ENCODE data around the gene LSM14B. TPM values are rescaled to one million over a fixed set of nuclear protein-coding genes. Genes with fewer than 3 reads are reported as not detected.
A peak's percentile ranks its signal among the peaks of the same experiment; 100 is the strongest.

The LSM14B gene
- total RNA-seq, 2 donors from 2014 or later, result 25.8 to 32.7 TPM

DNA sequence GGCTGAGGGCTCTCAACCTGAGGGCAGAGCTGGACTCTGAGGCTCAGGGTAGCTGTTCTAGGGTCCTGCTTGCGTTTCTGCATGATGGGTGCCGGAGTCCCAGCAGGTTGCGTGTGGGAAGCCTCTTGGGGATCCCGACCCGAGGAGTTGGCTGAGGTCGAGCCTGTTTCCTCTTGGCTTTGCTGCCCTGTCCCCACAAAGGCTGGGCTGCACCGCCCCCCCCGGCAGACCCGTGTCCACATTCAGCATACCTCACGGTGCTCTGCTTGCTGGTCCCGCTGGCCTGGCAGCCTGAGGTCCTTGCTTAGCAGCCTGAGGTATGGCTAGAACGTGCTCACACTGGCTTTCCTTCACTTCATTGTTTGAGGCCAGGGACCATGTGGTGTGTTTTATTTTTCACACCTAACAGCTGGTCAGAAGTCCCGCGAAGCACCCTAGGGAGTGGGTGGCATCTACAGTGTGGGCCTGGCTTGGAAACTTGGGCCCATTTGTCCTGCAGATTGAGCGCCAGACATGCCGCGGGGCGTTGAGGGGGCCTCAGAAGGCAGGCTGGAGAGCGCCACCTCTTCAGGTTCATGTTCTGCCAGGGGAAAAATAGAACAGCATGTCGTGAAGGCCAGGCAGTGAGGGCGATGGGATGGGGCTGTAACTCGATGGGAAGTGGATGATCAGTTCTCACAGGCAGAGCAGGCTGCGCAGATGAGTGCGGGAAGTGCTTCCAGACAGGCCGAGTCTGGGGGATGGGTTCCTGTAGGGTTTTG is 9.5 kb downstream of the LSM14B start:
- Mint-ChIP-seq H3K27me3 (no peaks in the 10 kb centered on the region), H3K4me1 (ENCODE audit: low read depth in 2 of 2) (peaks cover 18 to 19% of the 10 kb centered on the region in 2 donors), H3K36me3 (peaks cover 24% of the 10 kb centered on the region), H3K4me3 (peak overlapping the region; percentile 2), H3K9me3 (no peaks in the 10 kb centered on the region), H3K27ac (peak overlapping the region; percentile 38 to 70)
- DNase-seq (ENCODE audit: low spot score) (no peak), ATAC-seq (no peak)

DNA sequence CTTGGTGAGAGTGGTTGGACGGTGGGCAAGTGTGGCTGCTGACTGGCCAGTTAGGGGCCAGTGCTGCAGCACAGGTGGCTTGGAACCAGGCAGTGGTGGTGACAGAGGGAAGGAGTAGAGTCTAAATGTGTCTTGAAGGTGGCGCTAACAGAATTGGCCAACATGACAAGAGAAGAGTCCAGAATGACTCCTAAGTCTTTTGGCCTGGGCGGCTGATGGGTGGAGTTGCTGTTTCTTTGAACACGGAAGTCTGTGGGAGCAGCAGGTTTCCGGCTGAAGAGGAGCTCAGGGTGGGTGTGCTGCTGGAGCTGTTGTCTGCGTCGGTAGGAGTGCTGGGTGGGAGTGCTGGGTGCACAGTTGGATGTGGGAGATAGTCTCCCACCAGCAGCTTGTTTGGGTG is 10.1 kb downstream of the LSM14B start:
- DNase-seq (ENCODE audit: low spot score), result no peak
- Mint-ChIP-seq H3K4me1 (ENCODE audit: low read depth in 2 of 2) (peaks cover 18 to 19% of the 10 kb centered on the region in 2 donors), H3K4me3 (peak overlapping the region; percentile 2), H3K36me3 (peaks cover 23% of the 10 kb centered on the region), H3K27ac (peak overlapping the region; percentile 38 to 70), H3K27me3 (no peaks in the 10 kb centered on the region), H3K9me3 (no peaks in the 10 kb centered on the region)
- peak in 1 of 2 donors; percentile 37 for ATAC-seq

DNA sequence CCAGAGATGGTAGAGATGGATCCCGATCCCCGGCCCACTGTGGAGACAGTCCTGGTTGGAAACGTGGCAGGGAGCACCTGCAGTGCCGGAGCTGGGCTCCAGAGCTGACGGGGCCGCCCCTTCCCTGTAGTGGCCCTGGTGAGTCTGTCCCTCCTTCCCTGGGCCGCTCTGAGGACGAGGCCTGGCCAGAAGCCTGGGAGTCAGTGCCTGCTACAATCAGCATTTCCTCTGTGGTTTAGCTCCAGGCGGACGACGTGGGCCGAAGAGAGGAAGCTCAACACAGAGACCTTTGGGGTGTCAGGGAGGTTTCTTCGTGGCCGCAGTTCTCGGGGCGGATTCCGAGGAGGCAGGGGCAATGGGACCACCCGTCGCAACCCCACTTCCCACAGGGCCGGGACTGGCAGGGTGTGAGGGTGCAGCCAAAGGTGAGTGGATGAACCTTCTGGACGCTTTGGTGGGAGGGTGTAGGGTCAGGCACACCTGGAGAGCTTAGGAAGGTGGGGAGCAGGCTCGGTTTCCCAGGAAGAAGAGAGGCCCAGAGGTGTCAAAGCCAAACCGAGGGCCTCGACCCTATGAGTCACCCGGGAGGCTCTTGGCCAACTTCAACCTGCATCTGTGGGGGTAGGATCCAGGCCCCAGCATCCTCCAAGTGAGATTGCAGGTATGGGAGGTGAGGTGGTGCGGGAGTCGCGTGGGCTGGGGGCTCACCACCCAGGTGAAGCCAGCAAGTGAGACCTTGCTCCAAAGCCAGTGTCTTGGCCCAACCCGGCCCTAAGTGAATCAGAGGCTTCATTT is 11.0 kb downstream of the LSM14B start:
- ATAC-seq (no peak), DNase-seq (ENCODE audit: low spot score) (no peak)
- Mint-ChIP-seq H3K27me3 (no peaks in the 10 kb centered on the region), H3K9me3 (no peaks in the 10 kb centered on the region), H3K27ac (peak overlapping the region in 1 of 2 donors; percentile 14), H3K36me3 (peaks cover 21% of the 10 kb centered on the region), H3K4me3 (no peak overlapping the region), H3K4me1 (ENCODE audit: low read depth in 2 of 2) (peaks cover 22% of the 10 kb centered on the region in 2 donors)

DNA sequence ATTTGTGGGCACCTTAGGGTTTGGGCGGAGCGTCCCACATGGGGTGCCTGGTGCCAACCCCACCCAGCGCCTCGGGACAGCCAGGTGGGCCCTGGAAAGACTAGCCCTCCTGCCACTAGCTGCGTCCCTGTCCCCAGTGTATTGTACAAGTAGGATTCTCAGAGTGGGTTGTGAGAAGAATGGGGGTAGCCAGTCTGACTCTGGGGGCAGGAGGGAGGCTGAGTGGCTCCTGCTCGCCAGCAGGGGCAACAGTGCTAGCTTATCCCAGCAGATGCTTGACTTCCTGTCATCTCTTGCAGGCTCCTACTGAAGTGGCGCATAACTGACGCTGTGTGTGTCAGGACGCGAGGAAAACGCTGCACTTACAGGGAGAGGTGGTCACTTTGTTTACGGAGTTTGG is 11.6 kb downstream of the LSM14B start:
- Mint-ChIP-seq H3K36me3 (peaks cover 16% of the 10 kb centered on the region), H3K27me3 (no peaks in the 10 kb centered on the region), H3K27ac (peak overlapping the region in 1 of 2 donors; percentile 16), H3K4me1 (ENCODE audit: low read depth in 2 of 2) (peaks cover 23% of the 10 kb centered on the region in 2 donors), H3K4me3 (no peak overlapping the region), H3K9me3 (no peaks in the 10 kb centered on the region)
- ATAC-seq (no peak), DNase-seq (ENCODE audit: low spot score) (no peak)

DNA sequence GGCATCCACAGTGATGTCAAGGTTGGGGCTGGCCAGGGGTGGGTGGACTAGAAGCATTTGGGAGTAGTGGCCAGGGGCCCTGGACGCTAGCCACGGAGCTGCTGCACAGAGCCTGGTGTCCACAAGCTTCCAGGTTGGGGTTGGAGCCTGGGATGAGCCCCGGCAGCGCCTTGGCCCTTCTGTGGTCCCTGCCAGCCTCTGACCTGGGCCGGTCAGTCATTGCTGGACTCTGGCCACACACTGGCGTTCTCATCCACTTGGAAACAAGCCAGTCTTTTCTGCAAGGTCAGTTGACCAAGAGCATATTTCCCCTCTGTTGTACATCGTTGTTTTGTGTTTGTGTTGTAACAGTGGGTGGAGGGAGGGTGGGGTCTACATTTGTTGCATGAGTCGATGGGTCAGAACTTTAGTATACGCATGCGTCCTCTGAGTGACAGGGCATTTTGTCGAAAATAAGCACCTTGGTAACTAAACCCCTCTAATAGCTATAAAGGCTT is 12.5 kb downstream of the LSM14B start:
- Mint-ChIP-seq H3K9me3 (no peaks in the 10 kb centered on the region), H3K4me3 (no peak overlapping the region), H3K36me3 (peaks cover 15% of the 10 kb centered on the region), H3K27ac (peak overlapping the region in 1 of 2 donors; percentile 16), H3K4me1 (ENCODE audit: low read depth in 2 of 2) (peaks cover 23% of the 10 kb centered on the region in 2 donors), H3K27me3 (no peaks in the 10 kb centered on the region)
- no peak for ATAC-seq
- no peak for DNase-seq (ENCODE audit: low spot score)

DNA sequence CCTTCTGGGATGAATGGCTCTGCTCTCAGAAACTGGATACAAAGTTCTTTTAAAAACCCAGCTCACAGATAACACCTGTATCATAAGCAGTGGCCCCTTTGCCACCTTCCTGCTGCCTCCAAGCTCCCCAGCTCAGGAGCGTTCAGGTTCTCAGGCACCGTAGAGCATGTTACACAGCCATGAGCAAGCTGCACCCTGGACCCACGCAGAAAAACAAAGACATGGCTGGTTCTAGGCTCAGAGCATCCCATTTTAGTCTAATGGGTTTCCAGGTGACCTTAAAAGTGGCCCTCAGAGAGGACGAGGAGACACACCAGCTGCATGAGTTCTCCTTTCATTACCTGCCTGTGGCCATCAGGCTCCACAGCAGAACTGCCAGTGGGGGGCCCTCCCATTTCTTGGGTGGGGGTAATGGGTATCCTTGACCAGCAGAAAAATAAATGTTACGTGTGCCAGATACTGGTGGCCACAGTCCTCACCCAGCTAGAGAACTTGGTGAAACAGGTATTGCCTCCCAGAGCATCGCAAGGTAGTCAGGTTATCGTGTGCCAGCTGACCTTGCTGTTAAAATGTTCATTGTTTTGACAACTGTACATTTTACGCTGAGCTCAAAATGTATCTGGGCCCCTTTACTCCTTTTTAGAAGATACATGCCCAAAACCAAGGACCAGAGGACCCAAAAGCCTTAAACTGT is 13.4 kb downstream of the LSM14B start:
- Mint-ChIP-seq H3K27ac (peak overlapping the region in 1 of 2 donors; percentile 36), H3K27me3 (no peaks in the 10 kb centered on the region), H3K36me3 (peaks cover 15% of the 10 kb centered on the region), H3K9me3 (no peaks in the 10 kb centered on the region), H3K4me1 (ENCODE audit: low read depth in 2 of 2) (peaks cover 29 to 31% of the 10 kb centered on the region in 2 donors), H3K4me3 (no peak overlapping the region)
- ATAC-seq (no peak), DNase-seq (ENCODE audit: low spot score) (no peak)

DNA sequence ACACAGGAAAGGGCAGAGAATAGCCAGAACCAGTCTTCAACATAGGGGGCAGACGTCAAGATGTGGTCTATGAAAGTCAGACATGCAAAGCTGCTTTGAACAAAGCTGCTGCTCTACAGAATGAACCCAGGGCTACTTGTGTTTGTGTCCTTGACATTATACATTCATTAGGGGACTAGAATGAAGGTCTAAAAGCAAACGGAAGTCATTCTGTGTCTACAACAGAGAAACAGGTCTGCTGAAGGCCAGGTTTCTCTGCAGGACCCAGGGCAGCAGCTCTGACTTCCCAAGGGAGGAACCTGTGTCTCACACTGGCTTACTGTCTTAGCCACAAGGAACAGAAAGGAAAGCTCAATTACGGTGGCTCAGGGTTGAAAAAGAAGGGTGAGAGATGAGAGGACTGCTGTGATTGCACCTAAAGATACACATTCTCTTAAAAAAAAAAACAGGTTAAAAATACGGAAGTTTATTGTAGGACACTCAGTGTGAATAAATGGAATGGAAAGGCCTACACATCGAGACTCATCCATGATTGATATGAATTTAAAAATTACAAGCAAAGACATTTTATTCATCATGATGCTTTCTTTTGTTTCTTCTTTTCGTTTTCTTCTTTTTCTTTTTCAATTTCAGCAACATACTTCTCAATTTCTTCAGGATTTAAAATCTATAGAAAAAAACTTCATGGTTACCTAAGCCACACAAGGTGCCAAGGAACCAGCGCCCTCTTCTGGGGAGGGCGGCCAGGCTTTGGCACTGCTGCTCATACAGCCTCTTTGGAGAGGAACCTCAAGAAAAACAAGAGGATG is 14.2 kb downstream of the LSM14B start:
- ATAC-seq, result no peak
- H3K4me3 Mint-ChIP-seq, result no peak overlapping the region
- no peaks in the 10 kb centered on the region for H3K27me3 Mint-ChIP-seq
- H3K27ac Mint-ChIP-seq, result peak overlapping the region in 1 of 2 donors; percentile 36
- H3K9me3 Mint-ChIP-seq, result no peaks in the 10 kb centered on the region
- H3K36me3 Mint-ChIP-seq, result peaks cover 15% of the 10 kb centered on the region
- DNase-seq (ENCODE audit: low spot score), result no peak
- H3K4me1 Mint-ChIP-seq (ENCODE audit: low read depth in 2 of 2), result peaks cover 36 to 37% of the 10 kb centered on the region in 2 donors

DNA sequence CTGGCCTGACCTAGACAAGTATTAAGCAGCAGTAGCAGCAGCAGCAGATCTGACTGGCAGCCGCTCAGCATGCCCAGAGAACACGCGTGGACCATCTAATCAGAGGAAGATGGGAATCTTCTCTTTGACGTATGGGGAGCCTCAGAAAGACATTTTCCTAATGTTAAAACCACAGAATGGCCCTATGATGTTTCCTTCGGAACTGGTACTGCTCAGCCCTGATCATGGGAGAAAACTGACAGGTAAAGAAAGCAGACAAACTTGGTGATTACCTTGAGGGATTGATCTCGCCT is 14.8 kb downstream of the LSM14B start:
- ATAC-seq (no peak), DNase-seq (ENCODE audit: low spot score) (no peak)
- no peaks in the 10 kb centered on the region for H3K27me3 Mint-ChIP-seq
- no peak overlapping the region for H3K4me3 Mint-ChIP-seq
- H3K4me1 Mint-ChIP-seq (ENCODE audit: low read depth in 2 of 2), result peaks cover 38 to 39% of the 10 kb centered on the region in 2 donors
- H3K36me3 Mint-ChIP-seq, result peaks cover 15% of the 10 kb centered on the region
- H3K9me3 Mint-ChIP-seq, result no peaks in the 10 kb centered on the region
- peak overlapping the region in 1 of 2 donors; percentile 36 for H3K27ac Mint-ChIP-seq

DNA sequence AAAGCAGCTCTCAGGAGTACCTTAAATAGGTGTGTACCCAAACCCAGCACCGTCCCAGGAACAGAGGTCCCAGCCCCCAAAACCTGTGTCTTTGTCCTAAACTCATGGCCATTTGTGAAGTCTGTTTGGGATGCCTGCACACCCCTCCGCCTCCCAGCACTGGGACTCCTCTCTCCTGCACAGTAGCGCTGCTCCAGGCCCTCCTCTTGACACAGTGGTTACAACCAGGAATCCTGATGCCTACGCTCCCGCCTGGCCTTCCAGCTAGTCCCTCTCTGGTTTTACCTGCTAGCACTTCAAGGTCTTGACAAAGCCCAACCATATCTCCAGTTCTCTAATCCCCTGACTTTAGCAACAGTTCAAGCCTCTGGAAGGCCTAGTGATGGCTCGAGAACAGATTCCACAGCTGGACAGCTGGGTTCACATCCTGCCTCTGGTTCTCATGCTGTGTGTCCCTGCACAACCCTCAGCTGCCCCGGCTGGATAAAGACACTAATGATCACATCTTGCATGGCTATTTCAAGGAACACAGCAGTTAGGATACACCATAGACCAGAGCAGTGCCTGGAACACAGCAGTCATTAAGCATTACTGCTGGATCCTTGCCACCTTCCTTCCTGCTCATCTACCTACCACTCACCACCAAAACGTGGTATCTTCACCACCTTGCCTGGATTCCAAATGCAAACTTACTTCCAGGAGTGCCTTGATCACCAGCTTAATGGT is 15.4 kb downstream of the LSM14B start:
- no peak overlapping the region for H3K4me3 Mint-ChIP-seq
- no peaks in the 10 kb centered on the region for H3K27me3 Mint-ChIP-seq
- peaks cover 15% of the 10 kb centered on the region for H3K36me3 Mint-ChIP-seq
- no peak for ATAC-seq
- H3K4me1 Mint-ChIP-seq (ENCODE audit: low read depth in 2 of 2), result peaks cover 35 to 37% of the 10 kb centered on the region in 2 donors
- H3K9me3 Mint-ChIP-seq, result no peaks in the 10 kb centered on the region
- peak overlapping the region; percentile 43 to 44 for H3K27ac Mint-ChIP-seq
- DNase-seq (ENCODE audit: low spot score), result no peak

DNA sequence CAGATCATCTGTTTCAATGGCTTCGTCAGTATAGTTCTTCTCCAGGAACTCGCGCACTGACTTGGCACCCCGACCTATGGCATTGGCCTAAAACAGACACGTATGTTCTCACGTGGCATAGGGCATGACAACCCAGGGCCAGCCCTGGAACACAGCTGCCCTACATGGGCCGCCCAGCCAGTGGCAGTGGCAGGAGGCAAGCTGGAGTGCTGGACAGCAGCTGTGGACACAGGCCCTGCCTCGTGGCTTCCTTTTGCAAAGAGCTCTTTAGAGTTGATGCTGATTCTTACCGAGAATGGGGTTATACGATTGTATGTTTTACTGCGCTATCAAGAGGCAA is 15.9 kb downstream of the LSM14B start:
- Mint-ChIP-seq H3K9me3 (no peaks in the 10 kb centered on the region), H3K36me3 (peaks cover 15% of the 10 kb centered on the region), H3K4me3 (no peak overlapping the region), H3K27ac (peak overlapping the region; percentile 43 to 44), H3K27me3 (no peaks in the 10 kb centered on the region), H3K4me1 (ENCODE audit: low read depth in 2 of 2) (peaks cover 35 to 37% of the 10 kb centered on the region in 2 donors)
- no peak for DNase-seq (ENCODE audit: low spot score)
- ATAC-seq, result no peak

DNA sequence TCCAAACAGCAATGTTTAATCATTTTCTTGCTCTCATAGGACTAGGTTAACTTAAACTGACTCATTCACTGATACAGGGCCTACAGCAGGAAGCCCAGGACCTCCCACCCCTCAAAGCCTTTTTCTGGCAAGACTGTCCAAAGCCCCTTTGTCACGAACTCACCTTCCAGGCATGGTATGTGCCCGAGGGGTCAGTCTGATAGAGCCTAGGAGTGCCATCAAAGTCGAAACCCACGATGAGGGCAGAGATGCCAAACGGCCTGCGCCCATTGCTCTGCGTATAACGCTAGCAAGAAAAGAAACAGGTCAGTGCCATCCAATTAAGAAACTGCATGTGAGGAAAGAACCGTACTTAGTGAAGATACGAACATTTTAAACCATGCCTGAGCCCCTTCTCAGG is 16.6 kb downstream of the LSM14B start:
- Mint-ChIP-seq H3K4me1 (ENCODE audit: low read depth in 2 of 2) (peaks cover 32 to 37% of the 10 kb centered on the region in 2 donors), H3K27me3 (no peaks in the 10 kb centered on the region), H3K27ac (peak overlapping the region in 1 of 2 donors; percentile 44), H3K36me3 (peaks cover 15% of the 10 kb centered on the region), H3K9me3 (no peaks in the 10 kb centered on the region), H3K4me3 (no peak overlapping the region)
- no peak for DNase-seq (ENCODE audit: low spot score)
- no peak for ATAC-seq

DNA sequence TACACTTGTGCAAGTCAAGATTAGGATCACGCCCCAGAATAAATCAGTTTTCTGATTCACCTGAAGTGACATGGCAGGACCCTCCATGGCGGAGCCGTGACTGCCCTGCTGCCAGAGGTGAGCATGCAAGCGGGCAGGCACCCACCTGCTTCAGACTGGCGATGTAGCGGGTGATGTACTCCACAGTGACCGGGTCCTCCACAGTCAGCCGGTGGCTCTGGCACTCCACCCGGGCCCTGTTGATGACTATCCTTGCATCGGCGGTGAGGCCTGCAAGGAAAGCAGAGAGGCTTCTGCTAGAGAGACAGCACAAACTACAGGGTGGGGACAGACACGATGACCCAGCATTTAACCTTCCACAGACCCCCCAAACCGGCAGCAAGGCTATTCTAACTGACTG is 17.4 kb downstream of the LSM14B start:
- H3K4me3 Mint-ChIP-seq, result no peak overlapping the region
- no peak overlapping the region for H3K27ac Mint-ChIP-seq
- peaks cover 35 to 37% of the 10 kb centered on the region in 2 donors for H3K4me1 Mint-ChIP-seq (ENCODE audit: low read depth in 2 of 2)
- H3K27me3 Mint-ChIP-seq, result no peaks in the 10 kb centered on the region
- no peaks in the 10 kb centered on the region for H3K9me3 Mint-ChIP-seq
- no peak for DNase-seq (ENCODE audit: low spot score)
- peaks cover 15% of the 10 kb centered on the region for H3K36me3 Mint-ChIP-seq
- no peak for ATAC-seq

DNA sequence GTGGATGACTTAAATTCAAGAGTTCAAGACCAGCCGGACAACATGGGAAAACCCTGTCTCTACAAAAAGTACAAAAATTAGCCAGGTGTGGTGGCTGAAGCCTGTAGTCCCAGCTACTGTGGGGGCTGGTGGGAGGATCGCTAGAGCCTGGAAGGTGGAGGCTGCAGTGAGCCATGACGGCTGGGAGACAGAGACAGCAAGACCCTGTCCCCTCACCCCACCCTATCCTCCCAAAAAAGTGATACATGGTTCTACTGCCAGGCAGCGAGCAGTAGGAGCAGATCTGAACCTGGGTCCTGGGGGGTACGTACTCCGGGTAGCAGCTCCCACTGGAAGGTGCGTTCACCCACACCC is 18.7 kb downstream of the LSM14B start:
- peaks cover 48% of the 10 kb centered on the region in 2 donors for H3K4me1 Mint-ChIP-seq (ENCODE audit: low read depth in 2 of 2)
- peak overlapping the region; percentile 85 to 90 for H3K27ac Mint-ChIP-seq
- DNase-seq (ENCODE audit: low spot score) (no peak), ATAC-seq (no peak)
- H3K9me3 Mint-ChIP-seq, result no peaks in the 10 kb centered on the region
- H3K36me3 Mint-ChIP-seq, result peaks cover 15% of the 10 kb centered on the region
- no peaks in the 10 kb centered on the region for H3K27me3 Mint-ChIP-seq
- H3K4me3 Mint-ChIP-seq, result peak overlapping the region; percentile 90
